ENCODE results near the gene CTBP1. TPM values are rescaled to one million over a fixed set of nuclear protein-coding genes. Genes with fewer than 3 reads are reported as not detected.

Gene CTBP1
- total RNA-seq, 1 experiment from 2014 or later: 223 TPM

DNA sequence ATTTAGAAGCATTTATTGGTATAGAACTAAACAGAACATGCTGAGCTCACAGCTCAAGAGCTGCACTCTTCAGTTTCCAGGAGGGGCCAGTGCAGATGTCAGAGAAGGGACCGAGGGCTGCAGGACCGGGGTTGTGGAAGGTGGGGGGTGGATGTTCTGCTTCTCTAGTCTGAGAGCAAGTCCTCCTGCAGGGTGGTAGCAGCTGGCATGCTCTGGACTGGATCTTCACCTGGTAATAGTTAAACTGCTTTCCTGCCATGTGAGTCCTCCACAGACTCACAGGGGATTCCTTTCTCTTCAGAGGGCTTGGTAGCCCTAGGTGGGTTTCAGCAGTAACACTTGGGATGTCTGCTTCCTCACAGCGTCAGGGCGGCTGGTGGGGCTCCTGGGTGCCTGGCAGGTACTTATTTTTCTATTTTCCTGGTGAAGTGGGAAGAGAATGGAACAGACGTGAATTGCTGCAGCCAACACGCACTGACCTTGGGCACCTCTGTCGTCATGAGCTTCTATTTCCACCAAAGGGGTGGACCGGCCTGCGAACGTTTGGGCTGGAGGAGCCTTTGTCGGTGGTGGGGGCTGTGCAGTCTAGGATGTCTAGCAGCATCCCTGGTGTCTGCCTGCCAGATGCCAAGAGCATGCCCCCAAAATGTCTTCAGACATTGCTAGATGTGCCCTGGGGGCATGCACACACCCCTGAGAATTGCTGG, 43.2 kb upstream of the CTBP1 start:
- Histone ChIP-seq H3K36me3 (ENCODE audit: low read depth, low read length) (no peaks in the 10 kb centered on the region), H3K27me3 (ENCODE audit: low read length) (no peaks in the 10 kb centered on the region), H3K4me2 (ENCODE audit: low read length) (peak overlapping the region; percentile 98), H4K20me1 (ENCODE audit: low read length) (peaks cover 20% of the 10 kb centered on the region), H2AFZ (ENCODE audit: low read length) (no peak overlapping the region), H3K9me3 (ENCODE audit: low read length) (no peaks in the 10 kb centered on the region), H3K9ac (ENCODE audit: low read length) (no peak overlapping the region; the same call in 1 of the 2 replicates), H3F3A (ENCODE audit: low read length, unreplicated experiment) (no peaks in the 10 kb centered on the region), H3K79me2 (ENCODE audit: low read length) (peaks cover 67% of the 10 kb centered on the region), H3K4me3 (ENCODE audit: low read length) (peak overlapping the region; percentile 97; the same call in 1 of the 2 replicates), H3K9me2 (replicated peaks; ENCODE audit: low read length) (no peaks in the 10 kb centered on the region), H3K4me1 (ENCODE audit: insufficient read depth, low read length) (peaks cover 20% of the 10 kb centered on the region), H3K27ac (ENCODE audit: low read length) (no peak overlapping the region)
- ATAC-seq (no peak), DNase-seq (no peak)
- CTCF ChIA-PET: no interaction called here
- POLR2A ChIA-PET (ENCODE audit: unreplicated experiment): no interaction called here
- intact Hi-C loops (cut with micrococcal nuclease): no loop called here
- TF ChIP-seq, protein P1, sequence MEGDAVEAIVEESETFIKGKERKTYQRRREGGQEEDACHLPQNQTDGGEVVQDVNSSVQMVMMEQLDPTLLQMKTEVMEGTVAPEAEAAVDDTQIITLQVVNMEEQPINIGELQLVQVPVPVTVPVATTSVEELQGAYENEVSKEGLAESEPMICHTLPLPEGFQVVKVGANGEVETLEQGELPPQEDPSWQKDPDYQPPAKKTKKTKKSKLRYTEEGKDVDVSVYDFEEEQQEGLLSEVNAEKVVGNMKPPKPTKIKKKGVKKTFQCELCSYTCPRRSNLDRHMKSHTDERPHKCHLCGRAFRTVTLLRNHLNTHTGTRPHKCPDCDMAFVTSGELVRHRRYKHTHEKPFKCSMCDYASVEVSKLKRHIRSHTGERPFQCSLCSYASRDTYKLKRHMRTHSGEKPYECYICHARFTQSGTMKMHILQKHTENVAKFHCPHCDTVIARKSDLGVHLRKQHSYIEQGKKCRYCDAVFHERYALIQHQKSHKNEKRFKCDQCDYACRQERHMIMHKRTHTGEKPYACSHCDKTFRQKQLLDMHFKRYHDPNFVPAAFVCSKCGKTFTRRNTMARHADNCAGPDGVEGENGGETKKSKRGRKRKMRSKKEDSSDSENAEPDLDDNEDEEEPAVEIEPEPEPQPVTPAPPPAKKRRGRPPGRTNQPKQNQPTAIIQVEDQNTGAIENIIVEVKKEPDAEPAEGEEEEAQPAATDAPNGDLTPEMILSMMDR (conservative IDR thresholded peaks at IDR 0.05; ENCODE audit: low read depth, low read length): no peak
- TF ChIP-seq EZH2 (IDR thresholded peaks at IDR 0.05; ENCODE audit: low read length, unreplicated experiment) (no peak), EZH2phosphoT487 (IDR thresholded peaks at IDR 0.05; ENCODE audit: borderline replicate concordance, low read length) (no peak)
- BruUV-seq (replicated peaks): no TSS peak

DNA sequence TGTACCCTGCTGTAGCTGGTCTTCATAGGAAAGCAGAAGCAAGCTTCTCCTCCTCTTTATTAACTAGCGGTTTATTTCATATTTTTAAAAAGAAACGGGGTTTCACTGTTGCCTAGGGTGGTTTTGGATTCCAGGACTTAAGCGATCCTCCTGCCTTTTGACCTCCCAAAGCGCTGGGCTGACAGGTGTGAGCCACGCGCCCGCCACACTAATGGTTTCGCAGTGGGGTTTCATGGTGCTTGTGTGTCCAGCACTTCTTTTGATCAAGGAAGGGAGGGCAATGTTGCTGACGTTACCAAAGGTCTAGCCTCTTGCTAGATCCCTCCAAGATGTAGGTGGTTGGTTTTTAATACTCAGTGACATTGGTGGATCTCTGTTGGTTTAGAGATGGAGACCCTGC, 42.2 kb upstream of the CTBP1 start:
- Histone ChIP-seq H3K27me3 (ENCODE audit: low read length) (no peaks in the 10 kb centered on the region), H3K9me2 (replicated peaks; ENCODE audit: low read length) (no peaks in the 10 kb centered on the region), H4K20me1 (ENCODE audit: low read length) (peaks cover 20% of the 10 kb centered on the region), H3K36me3 (ENCODE audit: low read depth, low read length) (no peaks in the 10 kb centered on the region), H2AFZ (ENCODE audit: low read length) (no peak overlapping the region), H3K4me3 (ENCODE audit: low read length) (peak overlapping the region; percentile 97), H3K4me1 (ENCODE audit: insufficient read depth, low read length) (peaks cover 20% of the 10 kb centered on the region), H3K9ac (ENCODE audit: low read length) (peak overlapping the region; percentile 94), H3F3A (ENCODE audit: low read length, unreplicated experiment) (no peaks in the 10 kb centered on the region), H3K27ac (ENCODE audit: low read length) (no peak overlapping the region), H3K79me2 (ENCODE audit: low read length) (peaks cover 58% of the 10 kb centered on the region), H3K4me2 (ENCODE audit: low read length) (peak overlapping the region; percentile 98), H3K9me3 (ENCODE audit: low read length) (no peaks in the 10 kb centered on the region)
- no peak for TF ChIP-seq EZH2 (IDR thresholded peaks at IDR 0.05; ENCODE audit: low read length, unreplicated experiment)
- no peak for TF ChIP-seq EZH2phosphoT487 (IDR thresholded peaks at IDR 0.05; ENCODE audit: borderline replicate concordance, low read length)
- TF ChIP-seq, protein P1 (conservative IDR thresholded peaks at IDR 0.05; ENCODE audit: low read depth, low read length): no peak
- POLR2A ChIA-PET (ENCODE audit: unreplicated experiment): interaction anchor here (0.6 kb wide), 1 partner anchor 56 kb away, joined by 9 read pairs; no protein-coding TSS in a partner anchor
- ATAC-seq (no peak), DNase-seq (no peak)
- CTCF ChIA-PET: no interaction called here
- intact Hi-C loops (cut with micrococcal nuclease): no loop called here
- BruUV-seq (replicated peaks): no TSS peak

Data from PC-3 (cell line).